Adrenal gland (tissue), 12 donors: Measurements from ENCODE around the gene ICAM4. TPM values are rescaled to one million over a fixed set of nuclear protein-coding genes. Genes with fewer than 3 reads are reported as not detected.

Experiments used
- DNase-seq, 7 donors: peaks; one replicate each; pipeline ENCODE4 v3.0.0-alpha.2; 2019 to 2020
- H3K27ac ChIP-seq, 5 donors: fragments of 200-600 bp; sonication (generic) in 4 of 5; 1 replicate in 3 of 5; 2 replicates in 2 of 5; pipeline versions ENCODE4 v1.5.1 to v1.8.0; 2016 to 2020; ENCODE audit warnings: mild to moderate bottlenecking in 1 of 5
- H3K27me3 ChIP-seq: fragments of 200-600 bp; 2 replicates; pipeline ENCODE4 v1.8.0; 2021
- H3K36me3 ChIP-seq, 2 donors: fragments of 200-600 bp; replicated peaks in 1 of 2; 1 replicate in 1 of 2; 2 replicates in 1 of 2; pipeline versions ENCODE4 v1.5.1 to v1.8.0; 2018 to 2022
- H3K4me1 ChIP-seq, 2 donors: fragments of 200-600 bp; replicated peaks in 1 of 2; 1 replicate in 1 of 2; 2 replicates in 1 of 2; pipeline versions ENCODE4 v1.5.1 to v1.8.0; 2018 to 2021
- H3K4me3 ChIP-seq, 4 donors: fragments of 200-600 bp; sonication (generic) in 3 of 4; one replicate each; pipeline ENCODE4 v1.5.1; 2016 to 2018
- H3K9me3 ChIP-seq, 3 donors: fragments of 200-600 bp; sonication (generic) in 1 of 3; replicated peaks in 1 of 3; 1 replicate in 2 of 3; 2 replicates in 1 of 3; pipeline versions ENCODE4 v1.5.1 to v1.8.0; 2016 to 2021
- POLR2A ChIP-seq, 2 donors: fragments of 450-650 bp; IDR thresholded peaks; one replicate each; pipeline ENCODE4 v1.6.1; 2017; ENCODE audit warnings: antibody characterized with exemption in 2 of 2, mild to moderate bottlenecking in 2 of 2, moderate library complexity in 1 of 2
- WGBS, 4 donors: extraction: QIAGEN DNeasy Blood & Tissue Kit in 2 of 4; methylation state at CpG; one replicate each; pipeline versions ENCODE4 v1.1.5 to v1.1.7; 2013 to 2017; 5-methylcytosine and 5-hydroxymethylcytosine counted together
- intact Hi-C, 2 donors: fragments of 100-400 bp; cut with DNase I; formaldehyde crosslinking; loops; one replicate each; pipeline versions ENCODE4 v1.14.1 to v1.15.0; 2022 to 2023
- polyA plus RNA-seq, 3 donors: library from polyadenylated mRNA; stranded (reverse); fragments of 200-250 nt in 2 of 3; fragments of 350-450 nt in 1 of 3; fragmentation: Illumina TruSeq in 1 of 3; extraction: RNeasy Lipid Tissue Mini Kit (QIAGEN cat#74804) in 1 of 3; gene quantifications; one replicate each; pipeline ENCODE4 v1.2.3, GENCODE V29; 2013 to 2014
- total RNA-seq, 9 donors: library from RNA; depleted of rRNA in 4 of 9; stranded (reverse); fragments of >200 nt in 4 of 9; fragments of 120-200 nt in 1 of 9; fragmentation: NEBNext Ultra II Directional in 1 of 9; extraction: Animal tissue kit (Norgen Biotek cat#: 25700) in 1 of 9; gene quantifications; one replicate each; pipeline versions ENCODE4 v1.1.0 to v1.2.4, GENCODE V29; 2013 to 2023
- TF ChIP-seq, protein P1 (sequence below), 6 experiments: fragments of 450-650 bp in 4 of 6; fragments of 200-600 bp in 2 of 6; sonication (generic) in 1 of 6; IDR thresholded peaks; 1 replicate in 5 of 6; 2 replicates in 1 of 6; pipeline versions ENCODE4 v1.5.1 to v1.8.0; 2016 to 2021; ENCODE audit warnings: antibody characterized with exemption in 6 of 6, mild to moderate bottlenecking in 2 of 6, moderate library complexity in 1 of 6
- donor health status: healthy with polysubstance abuse.
- donor health status: Bipolar disorder and iron deficiency.
- donor health status: DM: yes; HTN: yes; CAD: no.
- donor health status: DM: no; HTN: no; CAD: no.
- donor health status: DM: no; HTN: no; CAD: no.
- donor health status: DM: yes; HTN: yes; CAD: no.

ICAM4 gene
- total and polyA plus RNA-seq, 12 donors, result 0.34 to 1.0 (median 0.51) TPM; not detected in 4

DNA sequence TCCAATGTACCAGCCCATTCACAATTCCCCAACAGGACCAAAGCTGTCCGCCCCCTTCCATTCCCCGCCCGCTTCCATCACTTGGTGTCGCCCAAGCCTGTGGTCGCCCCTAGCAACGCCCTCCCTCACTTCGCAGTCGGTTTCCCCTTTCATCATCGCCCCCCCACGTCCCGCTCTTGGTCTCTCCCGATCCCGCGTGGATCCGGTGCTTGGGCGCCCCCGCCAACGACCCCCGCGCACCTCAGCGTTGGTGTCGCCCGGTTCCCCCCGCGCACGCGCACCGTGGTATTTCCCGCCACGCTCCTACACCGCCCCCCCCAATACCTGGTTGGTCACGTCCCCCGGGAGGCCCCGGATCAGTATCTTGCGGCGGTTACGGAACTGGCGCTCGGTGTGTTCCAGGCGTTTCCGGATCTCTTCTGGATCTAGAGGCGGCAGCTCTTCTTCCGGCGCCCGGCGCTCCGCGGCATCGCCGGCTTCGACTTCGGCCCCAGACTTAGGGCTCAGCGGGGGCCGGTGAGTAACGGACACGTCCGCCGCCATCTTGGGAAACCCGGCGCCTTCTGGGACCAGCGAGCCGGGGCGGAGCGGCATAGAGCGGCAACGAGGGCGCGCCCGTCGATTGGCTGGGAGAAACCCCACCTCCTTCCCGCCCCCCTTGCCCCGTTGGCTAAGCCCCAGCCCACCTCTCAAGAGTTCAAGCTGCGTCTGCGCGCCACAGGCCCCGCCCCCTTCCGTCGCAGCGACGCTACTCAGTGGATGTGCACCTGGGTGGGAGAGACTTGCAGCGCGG is 46.4 kb downstream of the ICAM4 start, which contains the start of gene RAVER1:
TSS of gene RAVER1 (minus strand) at position 565 of the 793 bp plus-strand sequence. CDS start at position 543, 22 bp downstream.
- peak within 1 kb of the TSS; percentile 83 to 94 (median 85) for H3K27ac ChIP-seq
- peak; percentile 98 to 99 (median 98) for DNase-seq
- intact Hi-C loops, result no loop called here
- peaks cover 0 to 22% of the 10 kb centered on the region in 2 donors for H3K36me3 ChIP-seq
- no peaks in the 10 kb centered on the region for H3K9me3 ChIP-seq
- peaks cover 13 to 17% of the 10 kb centered on the region in 2 donors for H3K4me1 ChIP-seq
- H3K4me3 ChIP-seq, result peak within 1 kb of the TSS; percentile 34 to 87 (median 73)
- TF ChIP-seq POLR2A (IDR thresholded peaks at IDR 0.05), result peak; percentile 73 to 85
- TF ChIP-seq, protein P1, sequence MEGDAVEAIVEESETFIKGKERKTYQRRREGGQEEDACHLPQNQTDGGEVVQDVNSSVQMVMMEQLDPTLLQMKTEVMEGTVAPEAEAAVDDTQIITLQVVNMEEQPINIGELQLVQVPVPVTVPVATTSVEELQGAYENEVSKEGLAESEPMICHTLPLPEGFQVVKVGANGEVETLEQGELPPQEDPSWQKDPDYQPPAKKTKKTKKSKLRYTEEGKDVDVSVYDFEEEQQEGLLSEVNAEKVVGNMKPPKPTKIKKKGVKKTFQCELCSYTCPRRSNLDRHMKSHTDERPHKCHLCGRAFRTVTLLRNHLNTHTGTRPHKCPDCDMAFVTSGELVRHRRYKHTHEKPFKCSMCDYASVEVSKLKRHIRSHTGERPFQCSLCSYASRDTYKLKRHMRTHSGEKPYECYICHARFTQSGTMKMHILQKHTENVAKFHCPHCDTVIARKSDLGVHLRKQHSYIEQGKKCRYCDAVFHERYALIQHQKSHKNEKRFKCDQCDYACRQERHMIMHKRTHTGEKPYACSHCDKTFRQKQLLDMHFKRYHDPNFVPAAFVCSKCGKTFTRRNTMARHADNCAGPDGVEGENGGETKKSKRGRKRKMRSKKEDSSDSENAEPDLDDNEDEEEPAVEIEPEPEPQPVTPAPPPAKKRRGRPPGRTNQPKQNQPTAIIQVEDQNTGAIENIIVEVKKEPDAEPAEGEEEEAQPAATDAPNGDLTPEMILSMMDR (IDR thresholded peaks at IDR 0.05), result peak in 1 of 6 experiments; percentile 17
- 0 to 2% (median 0%) methylated on average over 11 to 82 of the region's 82 CpGs for WGBS, 4 donors
- no peaks in the 10 kb centered on the region for H3K27me3 ChIP-seq

DNA sequence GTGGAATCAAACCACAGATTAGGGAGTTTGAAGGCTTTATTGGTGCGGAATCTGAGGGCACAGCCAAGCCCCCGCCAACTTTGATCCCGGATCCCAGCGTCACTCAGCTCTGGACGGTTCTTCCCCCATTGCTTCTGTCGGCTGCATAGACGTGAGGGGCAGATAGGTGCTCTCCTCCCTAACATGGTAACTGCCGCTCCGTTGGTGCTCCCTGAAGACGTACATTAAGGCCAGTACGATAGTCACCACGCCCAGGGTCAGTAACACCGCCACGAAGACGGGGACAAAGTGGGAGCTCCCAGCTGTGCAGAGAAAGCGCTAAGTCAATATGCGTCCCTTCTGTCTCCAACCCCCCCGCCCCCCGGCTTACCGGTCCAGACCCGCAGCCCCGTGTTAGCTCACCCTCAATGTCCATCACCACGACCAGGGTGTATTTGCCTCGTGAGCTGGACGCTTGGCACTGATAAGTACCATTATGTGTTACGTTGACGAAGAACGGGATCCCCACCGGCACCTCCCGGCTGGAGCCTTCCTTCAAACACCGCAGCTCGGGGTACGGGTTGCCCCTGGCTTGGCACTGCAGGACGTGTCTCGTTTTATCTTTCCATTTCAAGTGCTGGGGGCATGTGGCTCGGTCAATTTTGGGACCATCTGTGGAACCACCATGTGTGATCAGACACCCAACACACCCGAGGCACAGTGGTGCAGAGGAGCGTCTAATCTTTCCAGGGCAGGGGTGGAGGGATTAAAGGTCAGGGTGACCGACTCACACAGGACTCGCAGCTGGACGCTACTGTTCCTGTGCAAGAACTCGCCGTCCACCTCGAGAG is 47.2 kb downstream of the ICAM4 start:
- Histone ChIP-seq H3K27ac (peak overlapping the region; percentile 39 to 94 (median 85)), H3K27me3 (no peaks in the 10 kb centered on the region), H3K4me3 (peak overlapping the region in 3 of 4 donors; percentile 25 to 84 (median 62)), H3K36me3 (peaks cover 0 to 14% of the 10 kb centered on the region in 2 donors), H3K9me3 (no peaks in the 10 kb centered on the region), H3K4me1 (peaks cover 13 to 17% of the 10 kb centered on the region in 2 donors)
- intact Hi-C loops, result no loop called here
- 13 to 22% (median 16%) methylated on average over 20 to 44 of the region's 44 CpGs for WGBS, 4 donors
- DNase-seq, result peak in 2 of 7 donors; percentile 27 to 56
- TF ChIP-seq, protein P1 (IDR thresholded peaks at IDR 0.05), result no peak
- TF ChIP-seq POLR2A (IDR thresholded peaks at IDR 0.05), result no peak

- DNase-seq, result peak; percentile 95 to 97 (median 97)
- peaks cover 0 to 6% of the 10 kb centered on the region in 2 donors for H3K36me3 ChIP-seq
- peaks cover 13 to 17% of the 10 kb centered on the region in 2 donors for H3K4me1 ChIP-seq
- peak overlapping the region; percentile 39 to 94 (median 85) for H3K27ac ChIP-seq
- H3K4me3 ChIP-seq, result peak overlapping the region in 3 of 4 donors; percentile 25 to 84 (median 62)
- no peaks in the 10 kb centered on the region for H3K9me3 ChIP-seq
- TF ChIP-seq, protein P1 (IDR thresholded peaks at IDR 0.05), result peak in 1 of 6 experiments; percentile 11
- TF ChIP-seq POLR2A (IDR thresholded peaks at IDR 0.05), result peak in 1 of 2 donors; percentile 85
- H3K27me3 ChIP-seq, result no peaks in the 10 kb centered on the region
- intact Hi-C loops, result loop anchor here in 1 of 2 donors (5.0 kb wide), 1 partner anchor 58 kb away; no protein-coding TSS in a partner anchor
- 7 to 27% (median 17%) methylated on average over 10 to 59 of the region's 59 CpGs for WGBS, 4 donors
These were observed 48.0 kb downstream of the ICAM4 start for GRCh38 chr19:10334588-10335351.
